HG03159 (cell line): ENCODE results near the gene PARD3B.
"Not testable (repeated sequence)": the region's sequence is repeated elsewhere in the genome, so short reads cannot be mapped to it uniquely, and the experiment has no call there.

ENCODE experiments used
- ATAC-seq: cut with Tn5 transposase; IDR thresholded peaks from one replicate; pipeline ENCODE4 v1.9.1; 2021; ENCODE audit warnings: mild to moderate bottlenecking, moderate library complexity; ENCODE audit not compliant: unreplicated experiment

PARD3B gene

DNA sequence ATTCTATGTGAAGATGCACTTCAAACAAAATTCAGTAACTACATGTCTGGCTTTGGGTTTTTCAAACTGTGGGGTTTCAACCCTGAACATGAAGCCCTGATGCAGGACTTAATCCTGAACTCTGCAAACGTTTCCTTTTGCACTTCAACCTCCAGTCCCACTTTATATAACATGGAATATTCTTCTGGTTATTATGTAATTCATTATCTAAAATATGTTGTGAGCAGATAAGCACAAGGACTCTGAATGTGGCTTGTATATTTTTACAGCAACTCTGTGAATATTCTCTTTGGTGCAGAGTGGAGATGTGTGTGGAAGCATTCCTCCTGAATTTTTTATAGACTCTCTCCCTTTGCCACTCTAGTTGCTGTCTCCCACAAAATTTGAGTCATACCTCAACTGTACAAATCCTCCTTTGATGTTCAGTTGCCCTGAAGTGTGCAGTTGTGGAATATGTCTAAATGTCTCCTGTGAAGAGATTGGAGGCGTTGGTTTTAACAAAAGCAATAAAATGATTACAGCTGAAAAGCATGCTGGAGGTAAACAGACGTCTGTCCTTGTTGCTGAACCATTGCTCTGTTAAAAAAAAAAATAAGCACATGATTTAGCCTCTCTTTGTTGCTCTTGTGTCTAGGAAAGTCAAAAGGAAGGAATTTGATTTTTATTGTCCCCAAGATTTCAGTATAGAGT is 931.9 kb downstream of the PARD3B start:
- no peak for ATAC-seq

DNA sequence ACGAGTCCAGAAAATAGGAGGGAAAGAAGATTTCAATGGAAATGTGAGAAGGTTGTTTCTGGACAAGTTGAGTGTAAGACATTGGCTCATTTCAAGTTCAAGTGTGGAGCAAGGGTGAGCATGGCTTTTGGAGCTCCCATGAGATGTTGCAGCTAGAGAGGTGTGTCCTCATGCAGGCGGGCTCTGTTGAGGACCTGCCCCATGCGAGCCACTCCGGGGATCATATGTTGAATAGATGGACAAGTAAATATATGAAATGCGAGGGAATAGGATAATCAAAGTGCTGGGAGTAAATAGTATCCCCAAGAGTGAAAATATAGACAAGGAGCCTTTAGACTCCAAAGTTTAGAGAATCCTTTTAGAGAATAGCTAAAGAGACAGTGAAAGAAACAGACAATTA is 936.6 kb downstream of the PARD3B start:
- no peak for ATAC-seq

DNA sequence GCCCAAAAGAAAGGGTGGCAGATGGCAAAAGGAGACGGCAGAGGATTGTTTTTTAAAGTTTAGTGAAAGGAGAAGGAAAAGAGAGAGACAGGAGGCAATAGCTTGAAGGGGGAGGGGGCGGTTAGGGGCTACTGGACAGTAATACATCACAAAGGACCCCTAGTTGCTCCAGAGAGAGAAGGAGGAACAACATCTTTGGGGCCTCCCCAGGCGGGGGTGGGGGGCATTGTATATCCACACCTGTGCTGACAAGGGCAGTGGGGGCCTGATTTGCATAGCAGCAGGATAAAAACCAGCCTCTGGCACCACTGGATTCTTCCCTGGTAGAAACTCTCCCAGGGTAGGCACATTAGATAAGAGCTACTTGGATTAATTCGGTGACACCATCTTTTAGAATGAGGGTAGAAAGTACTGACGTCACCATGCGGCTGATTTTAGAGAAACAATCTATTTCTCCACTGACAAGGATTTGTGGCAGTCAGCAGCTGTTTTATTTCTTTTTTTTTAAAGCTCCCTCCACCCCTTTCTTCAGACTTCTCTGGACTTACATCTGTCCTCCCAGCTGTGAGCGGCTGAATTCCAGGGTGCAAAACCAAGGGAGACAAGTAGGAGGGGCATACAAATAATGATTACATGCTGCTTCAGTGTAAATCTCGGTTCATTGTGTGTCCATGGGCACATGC is 937.3 kb downstream of the PARD3B start:
- ATAC-seq, result no peak

DNA sequence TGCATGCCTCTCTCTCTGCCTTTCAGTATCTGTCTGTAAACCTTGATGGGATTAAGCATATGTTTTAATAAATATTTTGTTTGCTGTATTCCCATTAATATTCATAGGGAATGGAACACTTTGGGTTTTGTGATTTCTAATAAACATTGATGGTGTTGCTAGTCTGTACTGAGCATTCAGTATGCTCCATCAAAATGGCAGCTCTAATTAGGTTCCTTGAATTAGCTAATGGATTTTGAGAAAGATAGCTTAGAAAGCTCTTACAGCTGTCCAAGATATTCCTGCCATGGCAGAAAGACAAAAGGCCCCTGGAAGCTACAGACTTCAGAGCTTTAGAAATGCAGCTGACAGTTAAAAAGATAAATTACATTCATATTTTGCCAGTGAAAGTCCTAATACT is 937.8 kb downstream of the PARD3B start:
- no peak for ATAC-seq

DNA sequence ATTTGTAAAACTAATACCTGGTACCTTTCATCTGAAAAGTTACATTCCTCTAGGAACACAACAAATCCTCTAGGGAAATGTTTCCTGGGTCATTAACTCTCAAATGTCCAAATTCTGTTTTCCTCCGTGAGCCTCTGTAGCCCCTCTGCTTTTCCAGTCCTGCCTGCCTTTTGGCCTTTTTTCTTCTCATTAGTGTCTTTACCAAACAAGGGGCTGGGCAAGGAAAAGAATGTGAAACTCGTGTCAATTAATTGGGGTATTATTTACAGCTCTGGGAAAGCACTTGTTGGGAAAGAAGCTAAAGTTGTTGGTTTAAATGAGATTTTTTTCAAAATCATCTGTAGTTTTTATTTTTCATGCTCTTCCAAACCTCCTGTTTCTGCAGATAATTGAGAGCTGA is 938.9 kb downstream of the PARD3B start:
- ATAC-seq, result no peak

DNA sequence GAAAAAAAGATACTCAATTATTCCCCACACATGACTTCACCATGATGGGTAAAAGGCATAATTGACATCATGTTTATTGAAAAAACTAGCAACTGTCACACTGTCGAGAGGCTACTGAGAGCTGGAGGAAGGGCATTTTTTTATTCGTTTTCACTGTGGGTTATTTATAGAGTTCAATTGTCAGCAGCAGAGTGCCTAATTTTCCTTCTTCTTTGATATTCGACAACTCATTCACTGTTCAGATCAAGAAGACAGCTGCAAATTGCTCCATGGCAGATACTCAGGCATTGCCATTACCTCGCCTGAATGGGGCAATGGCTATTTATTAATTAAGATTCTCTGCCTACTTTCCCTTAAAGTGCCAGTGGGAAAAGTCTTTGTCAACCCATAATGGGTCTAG is 939.5 kb downstream of the PARD3B start:
- ATAC-seq, result no peak

DNA sequence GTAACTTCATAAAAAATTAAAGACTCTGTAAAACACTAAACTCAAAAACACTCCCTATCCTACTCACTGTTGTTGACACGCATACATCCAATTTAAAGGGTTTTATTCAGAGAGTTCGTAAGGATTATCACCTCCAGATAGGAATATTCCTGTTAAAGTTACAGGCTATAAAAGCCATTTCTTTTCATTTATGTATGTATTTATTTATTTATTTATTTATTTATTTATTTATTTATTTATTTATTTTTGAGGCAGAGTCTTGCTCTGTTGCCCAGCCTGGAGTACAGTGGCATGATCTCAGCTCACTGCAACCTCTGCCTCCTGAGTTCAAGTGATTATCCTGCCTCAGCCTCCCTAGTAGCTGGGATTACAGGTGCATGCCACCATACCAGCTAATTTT is 948.3 kb downstream of the PARD3B start:
- not testable (repeated sequence) for ATAC-seq

DNA sequence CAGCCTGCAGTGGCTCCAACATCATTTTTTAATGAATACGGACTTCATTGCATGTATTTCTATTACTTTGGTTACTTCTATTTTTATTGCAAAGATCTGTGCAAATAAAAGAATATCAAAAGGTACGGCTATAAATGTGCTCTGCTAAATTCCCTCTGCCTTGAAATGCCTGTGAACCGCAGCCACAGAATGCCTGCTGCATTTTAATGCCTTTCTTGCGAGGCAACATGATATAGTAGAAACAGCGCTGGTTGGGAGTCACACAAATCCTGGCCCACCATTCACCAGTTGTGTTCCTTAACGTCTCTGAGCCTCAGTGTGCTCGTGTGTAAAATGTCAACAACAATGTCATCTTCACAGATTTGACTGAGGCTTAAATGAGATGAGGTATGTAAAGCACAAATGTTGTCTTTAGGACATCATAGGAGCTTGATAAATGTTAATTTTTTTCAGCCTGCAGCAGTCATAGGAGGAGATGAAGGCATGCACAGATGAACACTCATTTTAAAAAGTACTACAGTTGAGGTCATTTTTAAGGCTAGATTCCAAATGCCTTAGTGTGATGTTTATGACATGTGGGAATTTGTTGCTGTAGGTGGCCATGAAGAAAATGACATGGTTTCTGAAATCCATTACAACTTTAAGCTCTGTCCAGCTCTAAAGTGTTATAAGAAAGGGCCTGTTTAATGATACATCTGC is 949.4 kb downstream of the PARD3B start:
- ATAC-seq, result no peak

DNA sequence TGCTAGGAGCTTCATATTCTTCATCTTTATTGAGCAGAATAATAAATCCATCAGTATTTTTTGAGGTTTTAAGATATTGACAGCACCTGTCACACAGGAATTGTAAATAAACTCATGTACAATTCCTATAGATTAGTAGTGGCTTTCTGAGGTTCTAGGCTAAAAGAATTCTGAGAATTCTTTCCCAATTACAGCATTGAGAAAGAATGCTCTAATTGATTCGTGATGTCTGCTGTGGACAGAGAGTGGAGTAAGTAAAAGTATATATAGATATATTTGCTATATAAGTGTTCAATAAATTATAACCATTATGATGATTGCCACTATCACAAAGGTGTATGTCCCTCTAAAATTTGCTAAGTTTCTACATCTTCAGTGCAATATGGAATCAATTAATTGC is 950.5 kb downstream of the PARD3B start:
- ATAC-seq, result no peak

DNA sequence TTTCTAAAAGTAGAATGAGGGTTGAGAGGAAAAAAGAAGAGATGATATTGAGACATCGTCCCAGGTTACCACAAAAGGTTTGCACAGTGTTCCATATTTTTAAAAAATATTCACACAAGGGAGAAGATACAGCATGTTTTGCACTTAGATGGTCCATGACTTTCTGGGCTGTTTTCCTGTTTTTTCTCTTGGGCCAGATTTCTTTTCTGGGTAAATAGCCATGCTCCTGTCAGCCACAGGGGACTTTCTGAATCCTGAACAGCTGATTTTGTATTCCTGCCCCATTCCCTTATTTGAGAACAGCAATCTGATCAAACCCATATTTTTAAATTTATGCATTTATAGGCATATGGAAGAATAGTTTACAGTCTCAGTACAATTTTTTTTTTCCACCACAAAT is 951.1 kb downstream of the PARD3B start:
- no peak for ATAC-seq

DNA sequence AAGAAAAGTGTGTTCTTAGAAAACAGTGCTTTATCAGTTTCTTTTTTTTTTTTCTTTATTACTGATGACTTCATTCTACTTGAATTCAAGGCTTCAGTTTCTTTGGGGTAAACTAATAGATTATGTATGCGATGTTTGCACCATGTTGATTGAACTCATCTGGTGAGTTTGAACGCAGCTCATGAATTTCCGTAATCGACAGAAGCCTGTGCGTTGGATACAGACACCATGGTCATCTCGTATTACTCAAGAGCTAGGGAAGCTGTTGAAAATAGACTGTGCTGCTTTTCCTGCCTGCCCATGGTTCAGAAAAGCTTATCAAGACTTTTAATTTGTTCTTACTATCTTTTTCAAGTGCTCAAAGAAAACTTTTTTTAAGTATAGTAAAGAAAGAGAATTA is 951.5 kb downstream of the PARD3B start:
- no peak for ATAC-seq

DNA sequence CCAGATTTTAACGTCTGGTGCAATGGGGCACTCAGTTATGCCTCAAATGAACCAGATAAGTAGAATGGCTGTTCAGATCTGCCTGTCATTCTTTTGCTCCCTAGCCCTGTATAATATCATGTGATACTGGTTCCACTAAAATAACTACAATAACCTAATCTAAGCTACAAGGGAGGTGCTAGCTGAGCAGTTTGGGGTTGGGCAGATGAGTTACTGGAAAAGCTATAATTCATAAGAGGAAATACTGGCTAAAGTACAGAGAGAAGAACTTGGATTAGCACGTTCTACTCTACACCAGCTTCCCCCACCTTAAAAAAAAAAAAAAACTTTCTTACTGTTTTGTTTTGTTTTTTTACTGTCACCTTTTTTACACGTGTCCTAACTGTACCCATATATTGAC is 953.7 kb downstream of the PARD3B start:
- ATAC-seq, result no peak

DNA sequence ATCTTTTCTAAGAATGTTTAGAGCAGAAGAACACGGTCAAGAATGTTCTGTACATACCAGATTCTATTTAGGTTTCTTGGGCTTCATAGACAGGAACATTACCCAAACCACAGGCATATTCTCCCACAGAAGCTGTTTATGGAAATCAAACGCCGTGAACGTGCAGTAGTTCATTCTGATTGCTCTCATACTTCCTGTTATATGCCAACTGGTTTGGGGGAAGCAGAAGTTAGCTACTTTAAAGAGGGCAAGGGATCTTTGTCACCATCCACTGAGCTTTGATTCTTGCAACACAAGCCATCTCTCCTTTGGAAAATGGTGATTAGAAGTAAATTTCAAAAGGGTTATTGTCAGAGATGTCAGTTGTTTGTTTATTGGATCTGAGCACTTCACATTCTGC is 954.8 kb downstream of the PARD3B start:
- no peak for ATAC-seq

DNA sequence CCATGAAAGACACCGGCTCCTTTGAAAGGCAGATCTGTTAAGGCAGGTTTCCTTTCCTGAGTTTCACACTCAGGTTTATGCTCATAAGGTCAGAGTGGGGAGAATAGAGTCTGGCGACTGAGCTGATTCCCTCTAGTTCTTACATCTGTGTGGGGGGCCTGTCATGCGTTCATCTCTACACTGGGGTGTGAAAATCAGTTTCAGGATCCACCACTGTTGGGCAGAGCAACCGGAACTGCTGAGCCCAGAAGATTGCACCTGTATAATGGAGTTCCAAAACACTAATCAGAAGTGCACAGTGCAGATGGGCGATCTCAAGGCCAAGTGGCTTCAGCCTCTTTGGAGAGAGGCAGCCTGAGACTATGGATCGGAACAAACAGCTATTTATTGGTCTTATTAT is 955.7 kb downstream of the PARD3B start:
- no peak for ATAC-seq

DNA sequence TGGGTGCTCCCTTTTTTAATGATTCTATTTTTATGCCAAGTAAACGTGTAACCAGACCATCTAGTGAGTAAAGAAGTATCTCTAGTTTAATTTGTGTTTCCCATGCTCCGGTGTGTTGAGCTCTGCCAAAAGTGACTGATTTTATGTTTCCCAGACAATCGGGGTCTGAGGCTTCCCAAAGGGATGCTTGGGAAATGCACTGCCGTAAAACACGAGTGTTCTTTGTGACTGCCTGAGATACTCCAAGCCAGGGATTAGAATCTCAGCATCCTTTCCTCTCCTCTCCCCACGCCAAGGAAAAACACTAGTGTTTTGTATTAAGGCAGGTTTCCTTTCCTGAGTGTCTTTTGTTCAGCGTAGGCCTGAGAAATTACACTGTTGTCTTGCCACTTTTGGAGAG is 956.6 kb downstream of the PARD3B start:
- ATAC-seq, result no peak

DNA sequence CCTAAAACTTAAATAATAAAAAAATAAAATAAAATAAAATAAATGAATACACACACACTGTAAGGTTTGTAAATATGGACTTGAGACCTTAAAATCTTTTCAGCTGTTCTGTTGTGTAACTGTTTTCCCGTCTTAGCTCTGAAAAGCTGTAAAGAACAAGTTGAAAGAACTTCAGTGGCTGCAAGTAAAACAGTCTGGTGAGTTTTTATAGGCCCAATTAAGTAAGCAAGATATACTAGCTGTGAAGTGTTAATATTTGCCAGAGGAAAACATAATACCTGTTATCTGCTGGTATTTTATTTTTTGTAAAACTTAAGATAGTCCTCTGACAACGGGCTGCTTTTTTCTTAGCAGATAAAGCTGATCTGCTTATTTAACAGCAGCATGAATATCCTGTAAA is 960.1 kb downstream of the PARD3B start:
- ATAC-seq, result no peak

DNA sequence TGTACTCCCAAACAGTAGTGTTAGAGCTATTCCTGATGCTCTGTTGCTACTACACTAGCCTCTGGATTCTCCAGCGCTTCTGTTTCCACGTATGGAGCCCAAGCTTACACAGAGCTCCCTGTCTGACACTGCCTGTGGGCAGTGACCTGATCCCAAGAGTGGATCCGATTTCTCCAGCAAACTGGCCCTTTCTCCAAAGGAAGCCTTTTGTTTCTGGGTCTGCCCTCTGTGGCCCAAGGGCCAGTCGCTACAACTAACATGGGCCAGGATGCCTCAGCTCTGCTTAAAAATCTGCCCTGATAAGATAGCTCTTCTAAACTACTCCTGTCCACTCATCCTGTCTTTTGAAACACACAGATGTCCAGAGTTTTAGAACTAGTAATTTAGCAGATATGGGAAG is 964.4 kb downstream of the PARD3B start:
- ATAC-seq, result no peak

DNA sequence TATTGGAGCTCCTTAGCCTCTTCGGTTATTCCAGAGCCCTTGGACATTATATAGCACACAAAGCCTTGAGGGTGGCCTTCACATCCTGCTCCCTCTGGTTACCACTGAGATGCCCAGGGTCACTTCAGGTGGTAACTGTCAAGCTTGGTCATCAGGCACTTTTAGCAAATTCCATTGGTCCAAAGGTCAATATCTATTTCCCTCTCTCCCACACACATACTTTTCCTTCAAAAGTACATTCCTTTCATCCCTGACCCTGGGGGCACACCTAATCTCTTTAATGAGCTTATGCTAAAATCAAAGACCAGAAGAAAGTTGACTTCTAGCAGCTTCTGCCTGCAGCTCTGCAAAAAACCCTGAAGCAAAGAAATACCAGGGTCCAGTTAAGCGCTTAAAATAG is 965.1 kb downstream of the PARD3B start:
- no peak for ATAC-seq

DNA sequence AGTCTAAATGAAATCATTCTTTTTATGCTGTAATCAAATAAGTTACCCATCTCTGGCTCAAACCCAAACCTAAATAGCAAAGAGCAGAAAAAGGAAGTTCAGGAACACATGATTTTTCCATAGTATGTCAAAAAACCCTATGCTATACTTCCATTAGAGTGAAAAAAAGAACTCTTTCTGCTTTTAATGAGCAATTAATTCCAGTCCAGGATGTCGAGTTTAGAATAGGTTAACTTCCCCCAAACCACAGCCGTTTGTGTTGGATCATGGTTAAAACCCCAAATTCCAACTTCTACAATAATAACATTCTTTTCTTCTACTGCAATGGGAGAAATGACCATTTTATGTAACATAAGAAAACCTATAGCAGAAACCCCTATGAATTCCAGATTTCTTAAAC is 965.9 kb downstream of the PARD3B start:
- no peak for ATAC-seq

DNA sequence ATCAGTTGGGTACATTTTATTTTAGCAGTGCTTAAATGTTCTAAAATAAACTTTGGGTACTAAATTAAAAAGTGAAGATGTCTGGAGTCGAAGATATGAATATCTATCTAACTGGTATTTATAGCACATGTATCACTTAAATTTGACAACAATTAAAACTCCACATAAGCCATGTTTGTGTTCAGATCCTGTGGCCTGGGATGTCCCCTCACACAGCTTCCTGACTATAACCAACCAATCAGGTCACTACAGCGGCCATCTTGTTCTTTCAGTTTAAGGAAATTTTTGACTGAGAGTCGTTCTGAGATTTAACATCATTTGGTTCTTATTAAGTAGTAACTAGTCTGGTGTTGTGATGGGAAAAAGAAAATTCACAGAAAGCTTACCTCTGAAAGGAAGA is 966.4 kb downstream of the PARD3B start:
- no peak for ATAC-seq

DNA sequence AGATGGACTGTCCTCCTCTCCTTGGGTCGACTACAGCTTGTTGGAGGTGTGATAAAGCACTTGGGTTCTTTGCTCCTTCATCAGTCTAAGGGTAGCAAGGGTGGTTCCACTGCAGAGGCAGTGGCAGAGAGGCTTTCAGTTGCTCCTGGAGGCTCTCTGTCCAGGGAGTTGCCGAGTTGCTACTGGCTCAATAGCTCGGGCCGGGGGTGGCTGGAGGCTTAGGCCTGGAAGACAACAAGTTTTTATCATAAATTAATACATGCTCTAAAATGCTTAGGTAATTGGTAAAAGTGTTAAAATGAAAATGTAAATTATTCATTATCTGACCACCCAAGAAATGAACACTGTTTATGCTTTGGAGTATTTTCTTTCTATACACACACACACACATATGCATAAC is 975.0 kb downstream of the PARD3B start:
- ATAC-seq, result no peak

DNA sequence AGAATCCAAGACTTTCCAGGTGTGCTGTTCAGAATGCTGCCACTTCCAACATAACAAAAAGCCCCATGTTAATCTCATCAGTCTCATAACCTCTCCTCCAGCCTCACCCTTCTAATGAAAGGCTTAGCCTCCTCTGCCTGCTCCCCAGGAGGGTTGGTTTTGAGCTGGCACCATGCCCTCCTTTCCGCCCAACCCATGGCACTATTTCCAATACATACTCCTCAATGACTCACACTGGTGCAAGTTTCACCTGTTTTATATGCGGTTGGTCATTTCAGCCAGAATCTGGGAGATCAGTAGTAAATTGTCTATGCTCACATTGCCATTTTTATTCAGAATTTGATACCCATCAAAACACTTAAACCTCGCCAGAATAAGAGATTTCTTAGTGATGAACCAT is 979.4 kb downstream of the PARD3B start:
- no peak for ATAC-seq
